Esophagus muscularis mucosa (tissue), 4 donors: ENCODE results near the gene KRTAP4-16. TPM values are rescaled to one million over a fixed set of nuclear protein-coding genes. Genes with fewer than 3 reads are reported as not detected.
"Not testable (repeated sequence)": the region's sequence is repeated elsewhere in the genome, so short reads cannot be mapped to it uniquely, and the experiment has no call there.

Experiments used
- DNase-seq: peaks from one replicate; pipeline ENCODE4 v3.0.0-alpha.2; 2017; ENCODE audit errors: extremely low spot score
- H3K27ac ChIP-seq, 4 donors: fragments of 200-600 bp; sonication (generic); replicated peaks in 1 of 4; 1 replicate in 3 of 4; 2 replicates in 1 of 4; pipeline ENCODE4 v1.5.1; 2016 to 2019; ENCODE audit warnings: mild to moderate bottlenecking in 1 of 4
- H3K27me3 ChIP-seq, 4 donors: fragments of 200-600 bp; sonication (generic); one replicate each; pipeline versions ENCODE4 v1.5.1 to v1.6.0; 2016 to 2019
- H3K36me3 ChIP-seq, 4 donors: fragments of 200-600 bp; sonication (generic); one replicate each; pipeline ENCODE4 v1.5.1; 2016 to 2019
- H3K4me1 ChIP-seq, 4 donors: fragments of 200-600 bp; sonication (generic); one replicate each; pipeline ENCODE4 v1.5.1; 2016 to 2019
- H3K4me3 ChIP-seq, 4 donors: fragments of 200-600 bp; sonication (generic); 1 replicate in 2 of 4; 2 replicates in 2 of 4; pipeline ENCODE4 v1.5.1; 2016 to 2019; ENCODE audit warnings: mild to moderate bottlenecking in 4 of 4, moderate library complexity in 1 of 4
- H3K9me3 ChIP-seq, 4 donors: fragments of 200-600 bp; sonication (generic); 1 replicate in 3 of 4; 2 replicates in 1 of 4; pipeline ENCODE4 v1.5.1; 2016 to 2019
- EP300 ChIP-seq: sonication (generic); formaldehyde crosslinking; IDR thresholded peaks from one replicate; pipeline ENCODE4 v1.6.1; 2017; ENCODE audit warnings: antibody characterized with exemption
- POLR2A ChIP-seq: fragments of 450-650 bp; IDR thresholded peaks from one replicate; pipeline ENCODE4 v1.6.1; 2017; ENCODE audit warnings: antibody characterized with exemption, moderate library complexity, mild to moderate bottlenecking, low read depth
- POLR2AphosphoS5 ChIP-seq, 2 donors: sonication (generic); formaldehyde crosslinking; IDR thresholded peaks; one replicate each; pipeline ENCODE4 v1.6.1; 2017; ENCODE audit warnings: antibody characterized with exemption in 2 of 2
- WGBS: methylation state at CpG from one replicate; pipeline ENCODE4 v1.1.5; 2018; 5-methylcytosine and 5-hydroxymethylcytosine counted together
- intact Hi-C: fragments of 100-400 bp; cut with DNase I; formaldehyde crosslinking; loops from one replicate; pipeline ENCODE4 v1.15.1; 2023
- total RNA-seq, 4 donors: library from RNA; depleted of rRNA; stranded (reverse); fragments of >200 nt; gene quantifications; one replicate each; pipeline versions ENCODE4 v1.1.0 to v1.2.1, GENCODE V29; 2016
- TF ChIP-seq, protein P1 (sequence below), 3 experiments: fragments of 200-600 bp in 2 of 3; fragments of 450-650 bp in 1 of 3; sonication (generic) in 2 of 3; IDR thresholded peaks; one replicate each; pipeline ENCODE4 v1.5.1; 2017 to 2019; ENCODE audit warnings: antibody characterized with exemption in 3 of 3, mild to moderate bottlenecking in 2 of 3, moderate library complexity in 1 of 3

Gene KRTAP4-16
- total RNA-seq, 4 donors from 2014 or later = not detected

- intact Hi-C loops = no loop called here
These were observed 38.5 kb upstream of the KRTAP4-16 start, which contains the start of gene KRTAP4-6 for GRCh38 chr17:41140360-41141131. Gene KRTAP4-6 (minus strand): TSS chr17:41140544. CDS start chr17:41140487, 57 bp downstream.

GRCh38 chr17:41139865-41140264 is 37.9 kb upstream of the KRTAP4-16 start:
- WGBS = 87% methylated on average over 9 of the region's 12 CpGs
- H3K27me3 ChIP-seq, H3K4me1 ChIP-seq, H3K4me3 ChIP-seq, DNase-seq, H3K27ac ChIP-seq, intact Hi-C loops, H3K36me3 ChIP-seq: not testable (repeated sequence)
- H3K9me3 ChIP-seq = peaks cover 0 to 35% (median 12%) of the 10 kb centered on the region in 4 donors

More at GRCh38 chr17:41140360-41141131, 38.5 kb upstream of the KRTAP4-16 start, which contains the start of gene KRTAP4-6:
- WGBS = 79% methylated on average over 6 of the region's 6 CpGs
- DNase-seq = no peak
- Histone ChIP-seq H3K36me3 (no peaks in the 10 kb centered on the region), H3K9me3 (peaks cover 0 to 35% (median 12%) of the 10 kb centered on the region in 4 donors), H3K27ac (no peak within 1 kb of the TSS), H3K4me1 (no peaks in the 10 kb centered on the region), H3K4me3 (no peak within 1 kb of the TSS), H3K27me3 (peaks cover 0 to 7% (median 0%) of the 10 kb centered on the region in 4 donors)
- TF ChIP-seq POLR2AphosphoS5 (IDR thresholded peaks at IDR 0.05) (no peak), POLR2A (no peak), EP300 (no peak)
- TF ChIP-seq, protein P1, sequence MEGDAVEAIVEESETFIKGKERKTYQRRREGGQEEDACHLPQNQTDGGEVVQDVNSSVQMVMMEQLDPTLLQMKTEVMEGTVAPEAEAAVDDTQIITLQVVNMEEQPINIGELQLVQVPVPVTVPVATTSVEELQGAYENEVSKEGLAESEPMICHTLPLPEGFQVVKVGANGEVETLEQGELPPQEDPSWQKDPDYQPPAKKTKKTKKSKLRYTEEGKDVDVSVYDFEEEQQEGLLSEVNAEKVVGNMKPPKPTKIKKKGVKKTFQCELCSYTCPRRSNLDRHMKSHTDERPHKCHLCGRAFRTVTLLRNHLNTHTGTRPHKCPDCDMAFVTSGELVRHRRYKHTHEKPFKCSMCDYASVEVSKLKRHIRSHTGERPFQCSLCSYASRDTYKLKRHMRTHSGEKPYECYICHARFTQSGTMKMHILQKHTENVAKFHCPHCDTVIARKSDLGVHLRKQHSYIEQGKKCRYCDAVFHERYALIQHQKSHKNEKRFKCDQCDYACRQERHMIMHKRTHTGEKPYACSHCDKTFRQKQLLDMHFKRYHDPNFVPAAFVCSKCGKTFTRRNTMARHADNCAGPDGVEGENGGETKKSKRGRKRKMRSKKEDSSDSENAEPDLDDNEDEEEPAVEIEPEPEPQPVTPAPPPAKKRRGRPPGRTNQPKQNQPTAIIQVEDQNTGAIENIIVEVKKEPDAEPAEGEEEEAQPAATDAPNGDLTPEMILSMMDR (IDR thresholded peaks at IDR 0.05) = no peak

DNA sequence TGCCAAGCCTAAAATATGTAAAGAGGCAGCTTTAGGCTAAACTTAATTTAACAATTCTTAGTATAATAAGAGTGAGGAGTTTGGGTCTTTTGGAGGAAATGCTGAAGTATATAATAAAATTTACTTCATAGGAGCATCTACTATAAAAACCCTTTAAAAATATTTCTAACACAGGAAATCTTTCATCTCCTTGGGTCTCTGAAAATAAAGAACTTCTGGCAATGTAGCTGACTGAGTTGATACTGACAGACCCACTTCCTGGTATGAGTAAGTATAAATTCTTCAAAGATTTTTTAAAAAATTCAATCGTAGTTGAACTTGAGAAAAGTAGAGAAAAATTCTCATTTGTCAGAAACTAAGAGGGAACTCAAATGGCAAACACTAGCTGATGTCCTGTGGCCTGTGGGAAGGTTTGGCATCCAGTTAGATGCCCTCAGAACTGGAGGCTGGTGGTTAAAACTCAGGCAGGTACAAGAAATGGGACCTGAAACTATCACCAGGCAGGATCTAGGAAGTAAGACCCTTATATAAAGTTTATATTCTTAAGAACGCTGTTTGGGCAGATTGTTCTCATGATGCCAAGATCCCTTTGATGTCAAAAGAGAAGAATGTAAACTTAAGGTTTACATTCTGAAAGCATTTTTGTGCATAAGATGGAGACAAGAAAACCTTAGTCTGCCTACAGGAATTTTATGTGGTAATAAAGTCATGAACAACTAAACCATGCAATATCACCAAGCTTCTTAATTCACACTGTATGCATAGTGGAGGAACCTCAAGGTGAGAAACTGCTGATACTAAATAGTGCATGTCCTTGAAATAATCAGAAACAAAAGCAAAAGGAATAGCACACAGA is 32.1 kb upstream of the KRTAP4-16 start:
- 54% methylated on average over 2 of the region's 2 CpGs for WGBS
- intact Hi-C loops = no loop called here
- TF ChIP-seq, protein P1 (IDR thresholded peaks at IDR 0.05) = no peak
- TF ChIP-seq POLR2AphosphoS5 (IDR thresholded peaks at IDR 0.05) = no peak
- no peak for TF ChIP-seq POLR2A
- no peak for TF ChIP-seq EP300
- Histone ChIP-seq H3K4me3 (no peak overlapping the region), H3K4me1 (no peaks in the 10 kb centered on the region), H3K27me3 (no peaks in the 10 kb centered on the region), H3K9me3 (peaks cover 0 to 6% (median 0%) of the 10 kb centered on the region in 4 donors), H3K27ac (no peak overlapping the region), H3K36me3 (no peaks in the 10 kb centered on the region)
- no peak for DNase-seq

DNA sequence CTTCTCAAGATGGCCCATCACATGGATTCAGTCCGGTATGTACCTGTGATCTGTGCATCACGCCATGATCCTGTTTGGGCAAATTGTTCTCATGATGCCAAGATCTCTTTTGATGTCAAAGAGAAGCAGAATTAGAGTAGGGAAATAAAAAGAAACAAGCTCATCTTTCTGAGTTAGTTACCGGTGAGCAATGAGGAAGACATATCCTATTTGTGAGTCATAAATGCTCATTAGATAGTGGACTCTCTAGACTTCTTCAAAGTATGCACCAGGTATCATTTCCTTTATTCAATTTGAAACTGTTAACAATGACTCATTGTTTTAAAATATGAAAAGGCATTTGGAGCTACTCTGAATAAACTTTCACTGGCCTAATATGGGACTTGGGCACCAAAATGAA is 30.0 kb upstream of the KRTAP4-16 start:
- 81% methylated on average over 3 of the region's 3 CpGs for WGBS
- DNase-seq = no peak
- Histone ChIP-seq H3K36me3 (no peaks in the 10 kb centered on the region), H3K4me1 (no peaks in the 10 kb centered on the region), H3K9me3 (peaks cover 0 to 4% (median 0%) of the 10 kb centered on the region in 4 donors), H3K27me3 (no peaks in the 10 kb centered on the region), H3K27ac (no peak overlapping the region), H3K4me3 (no peak overlapping the region)
- TF ChIP-seq POLR2A (no peak), POLR2AphosphoS5 (IDR thresholded peaks at IDR 0.05) (no peak), EP300 (no peak)
- TF ChIP-seq, protein P1 (IDR thresholded peaks at IDR 0.05) = no peak
- intact Hi-C loops = no loop called here

GRCh38 chr17:41127371-41127770 is 25.4 kb upstream of the KRTAP4-16 start:
- DNase-seq = no peak
- WGBS = 76% methylated on average over 1 of the region's 1 CpG
- no peaks in the 10 kb centered on the region for H3K4me1 ChIP-seq
- no peak overlapping the region for H3K27ac ChIP-seq
- no peak overlapping the region for H3K4me3 ChIP-seq
- H3K27me3 ChIP-seq = peaks cover 0 to 9% (median 0%) of the 10 kb centered on the region in 4 donors
- H3K9me3 ChIP-seq = no peaks in the 10 kb centered on the region
- H3K36me3 ChIP-seq = no peaks in the 10 kb centered on the region
- TF ChIP-seq EP300 = no peak
- no peak for TF ChIP-seq POLR2A
- TF ChIP-seq, protein P1 (IDR thresholded peaks at IDR 0.05) = no peak
- TF ChIP-seq POLR2AphosphoS5 (IDR thresholded peaks at IDR 0.05) = no peak
- intact Hi-C loops = no loop called here
